ENCODE measurements around the gene MPEG1. TPM values are rescaled to one million over a fixed set of nuclear protein-coding genes. Genes with fewer than 3 reads are reported as not detected.
A peak's percentile ranks its signal among the peaks of the same experiment; 100 is the strongest.

MPEG1 gene
- total RNA-seq, 1 donor from 2014 or later: 11.0 TPM

DNA sequence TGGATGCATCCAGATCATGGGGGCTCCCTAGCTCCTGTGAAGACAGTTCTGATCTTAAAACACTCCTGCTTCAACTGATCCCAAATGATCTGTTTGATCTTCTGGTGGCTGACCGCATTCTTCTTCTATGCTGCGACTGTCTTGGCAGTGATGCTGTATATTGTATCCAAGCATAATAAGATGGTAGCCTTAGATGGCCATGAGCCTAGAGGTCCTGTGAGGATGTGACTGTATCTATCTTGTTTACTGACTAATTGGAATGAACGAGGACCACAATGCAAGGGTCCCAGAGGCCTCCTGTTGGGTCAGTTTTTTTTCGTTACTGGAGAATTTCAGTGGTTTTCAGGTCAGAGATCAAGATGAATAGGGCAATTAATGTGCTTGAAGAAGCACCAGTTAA, 7.1 kb upstream of the MPEG1 start:
- Histone ChIP-seq H3K9ac (ENCODE audit: low read depth in 1 of 3, low read length in 3 of 3) (no peak overlapping the region), H3K27ac (ENCODE audit: low read depth, low read length) (no peak overlapping the region), H3K4me1 (ENCODE audit: control insufficient read depth in 3 of 3, insufficient read depth in 3 of 3, low read length in 3 of 3) (peaks cover 0 to 7% (median 0%) of the 10 kb centered on the region in 3 donors), H3K36me3 (ENCODE audit: control insufficient read depth in 3 of 3, insufficient read depth in 3 of 3, low read length in 3 of 3) (no peaks in the 10 kb centered on the region), H3K9me3 (ENCODE audit: control insufficient read depth in 3 of 3, low read length in 3 of 3) (no peaks in the 10 kb centered on the region), H3K27me3 (ENCODE audit: control insufficient read depth in 3 of 3, insufficient read depth in 3 of 3, low read length in 3 of 3) (no peaks in the 10 kb centered on the region), H3K4me3 (ENCODE audit: low read length in 3 of 3) (no peak overlapping the region)

DNA sequence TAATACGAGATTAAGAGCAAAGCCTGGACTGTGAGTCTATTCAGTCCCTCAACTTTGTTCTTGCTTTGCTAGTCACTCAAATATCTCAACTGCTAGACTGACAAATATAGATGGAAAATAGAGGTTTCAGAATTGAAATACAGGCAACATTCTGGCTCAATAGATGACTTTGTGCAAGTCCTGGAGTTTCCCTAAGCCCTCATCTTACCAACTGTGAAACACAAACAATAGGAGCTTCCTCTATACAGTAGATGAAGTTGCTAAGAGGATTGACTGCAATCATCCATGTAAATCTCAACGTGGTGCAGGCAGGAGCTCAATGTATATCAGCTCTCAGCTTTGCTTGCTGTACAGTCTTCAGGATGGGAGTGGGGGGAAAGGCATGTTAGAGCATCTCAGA, 6.2 kb upstream of the MPEG1 start:
- Histone ChIP-seq H3K27ac (ENCODE audit: low read depth, low read length) (no peak overlapping the region), H3K9ac (ENCODE audit: low read depth in 1 of 3, low read length in 3 of 3) (no peak overlapping the region), H3K9me3 (ENCODE audit: control insufficient read depth in 3 of 3, low read length in 3 of 3) (no peaks in the 10 kb centered on the region), H3K36me3 (ENCODE audit: control insufficient read depth in 3 of 3, insufficient read depth in 3 of 3, low read length in 3 of 3) (no peaks in the 10 kb centered on the region), H3K4me1 (ENCODE audit: control insufficient read depth in 3 of 3, insufficient read depth in 3 of 3, low read length in 3 of 3) (peaks cover 0 to 7% (median 0%) of the 10 kb centered on the region in 3 donors), H3K4me3 (ENCODE audit: low read length in 3 of 3) (no peak overlapping the region), H3K27me3 (ENCODE audit: control insufficient read depth in 3 of 3, insufficient read depth in 3 of 3, low read length in 3 of 3) (no peaks in the 10 kb centered on the region)

DNA sequence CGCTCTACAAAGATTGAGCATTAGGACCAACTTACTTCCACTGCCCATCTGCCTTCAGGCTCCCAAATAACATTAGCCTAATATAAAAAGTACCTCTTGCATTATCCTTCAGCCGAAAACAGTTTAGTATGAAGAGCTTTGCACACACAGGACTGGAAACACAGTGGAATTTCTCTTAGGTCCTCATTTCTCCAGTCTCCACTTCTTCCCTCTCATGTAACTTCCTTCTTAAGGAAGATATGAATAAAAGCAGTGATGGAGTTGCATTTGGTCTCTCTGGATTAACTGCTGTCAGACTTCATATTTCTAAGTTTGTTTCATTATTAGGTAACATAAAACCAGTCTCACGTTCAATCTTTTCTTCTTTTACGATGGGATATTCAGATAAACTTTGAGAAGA, 5.6 kb upstream of the MPEG1 start:
- Histone ChIP-seq H3K27ac (ENCODE audit: low read depth, low read length) (peak overlapping the region; percentile 4), H3K4me3 (ENCODE audit: low read length in 3 of 3) (no peak overlapping the region), H3K27me3 (ENCODE audit: control insufficient read depth in 3 of 3, insufficient read depth in 3 of 3, low read length in 3 of 3) (no peaks in the 10 kb centered on the region), H3K36me3 (ENCODE audit: control insufficient read depth in 3 of 3, insufficient read depth in 3 of 3, low read length in 3 of 3) (no peaks in the 10 kb centered on the region), H3K9me3 (ENCODE audit: control insufficient read depth in 3 of 3, low read length in 3 of 3) (no peaks in the 10 kb centered on the region), H3K9ac (ENCODE audit: low read depth in 1 of 3, low read length in 3 of 3) (no peak overlapping the region), H3K4me1 (ENCODE audit: control insufficient read depth in 3 of 3, insufficient read depth in 3 of 3, low read length in 3 of 3) (peaks cover 0 to 7% (median 0%) of the 10 kb centered on the region in 3 donors)

DNA sequence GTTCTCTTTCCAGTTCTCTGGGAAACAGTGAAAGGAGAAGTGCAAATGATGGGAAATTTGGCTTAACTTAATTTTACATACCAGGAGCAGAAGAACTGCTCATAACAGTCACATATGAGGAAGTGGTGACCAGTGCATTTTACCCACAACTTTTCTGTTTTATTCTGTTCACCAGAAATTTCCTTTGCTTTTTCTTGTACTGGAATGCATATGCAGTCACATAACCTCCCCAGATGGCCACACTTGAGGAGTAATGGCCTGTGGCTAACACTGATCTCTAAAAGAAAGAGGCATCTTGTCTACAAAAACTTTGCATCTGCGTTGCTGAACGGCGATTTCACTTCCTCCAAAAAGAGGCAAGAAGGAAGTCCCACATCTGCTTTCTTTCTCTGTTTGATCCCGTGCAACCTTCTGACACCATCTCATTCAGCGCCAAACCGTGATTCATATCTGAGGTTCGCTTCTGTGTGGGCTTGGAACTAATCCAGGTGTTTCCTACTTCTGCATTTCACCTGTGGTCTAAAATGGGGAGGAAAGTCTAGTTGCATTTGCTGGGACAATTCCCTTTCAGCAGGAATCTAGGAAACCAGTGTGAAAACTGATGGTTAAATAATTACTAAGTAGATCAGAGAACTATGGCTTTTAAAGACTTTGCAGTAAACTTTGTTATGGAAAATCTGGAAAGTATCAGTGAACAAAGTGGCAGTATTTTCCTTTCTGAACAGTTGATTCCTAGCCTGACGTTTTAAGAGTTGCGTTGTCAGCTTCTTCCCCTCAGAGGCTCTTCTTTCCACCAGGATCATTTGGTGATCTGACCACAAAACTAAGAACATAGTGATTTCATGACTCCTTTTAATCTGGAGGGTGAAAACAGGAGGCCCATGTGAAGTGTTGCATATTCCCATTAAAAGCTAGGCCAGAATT, 4.2 kb upstream of the MPEG1 start:
- Histone ChIP-seq H3K36me3 (ENCODE audit: control insufficient read depth in 3 of 3, insufficient read depth in 3 of 3, low read length in 3 of 3) (no peaks in the 10 kb centered on the region), H3K27me3 (ENCODE audit: control insufficient read depth in 3 of 3, insufficient read depth in 3 of 3, low read length in 3 of 3) (no peaks in the 10 kb centered on the region), H3K27ac (ENCODE audit: low read depth, low read length) (peak overlapping the region; percentile 25), H3K9ac (ENCODE audit: low read depth in 1 of 3, low read length in 3 of 3) (no peak overlapping the region), H3K4me3 (ENCODE audit: low read length in 3 of 3) (no peak overlapping the region), H3K4me1 (ENCODE audit: control insufficient read depth in 3 of 3, insufficient read depth in 3 of 3, low read length in 3 of 3) (peaks cover 0 to 7% (median 0%) of the 10 kb centered on the region in 3 donors), H3K9me3 (ENCODE audit: control insufficient read depth in 3 of 3, low read length in 3 of 3) (no peaks in the 10 kb centered on the region)

DNA sequence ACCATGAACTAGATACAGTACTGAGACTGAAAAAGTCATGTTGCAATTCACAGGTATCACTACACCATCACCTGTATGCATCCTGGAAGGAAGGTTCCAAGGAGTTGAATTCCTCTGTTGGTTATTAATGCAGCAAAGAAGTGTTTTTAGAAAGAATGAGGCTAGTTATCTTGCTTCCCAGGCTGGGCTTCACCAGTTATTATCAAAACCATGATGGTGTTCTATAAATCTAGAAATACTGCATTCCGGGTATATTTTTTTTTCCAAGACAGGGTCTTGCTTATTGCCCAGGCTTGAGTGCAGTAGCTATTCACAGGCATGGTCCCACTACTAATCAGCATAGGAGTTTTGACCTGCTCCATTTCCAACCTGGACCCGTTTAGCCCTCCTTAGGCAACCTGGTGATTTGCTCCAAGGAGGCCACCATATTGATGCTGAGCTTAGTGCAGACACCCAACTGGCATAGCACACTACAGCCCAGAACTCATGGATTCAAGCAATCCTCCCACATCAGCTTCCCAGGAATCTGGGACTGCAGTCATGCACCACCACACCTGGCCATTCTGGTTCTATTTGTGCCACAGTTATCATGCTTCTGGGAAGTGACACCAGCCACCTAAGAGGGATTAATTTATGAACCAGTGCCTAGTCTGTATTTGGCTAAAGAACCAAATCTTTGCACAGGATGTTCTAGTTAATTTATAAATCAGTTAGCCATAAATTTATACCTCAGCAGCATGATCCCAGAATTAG, 1.6 kb upstream of the MPEG1 start:
- no peak overlapping the region for H3K27ac ChIP-seq (ENCODE audit: low read depth, low read length)
- peaks cover 0 to 3% (median 0%) of the 10 kb centered on the region in 3 donors for H3K27me3 ChIP-seq (ENCODE audit: control insufficient read depth in 3 of 3, insufficient read depth in 3 of 3, low read length in 3 of 3)
- H3K4me1 ChIP-seq (ENCODE audit: control insufficient read depth in 3 of 3, insufficient read depth in 3 of 3, low read length in 3 of 3): peaks cover 0 to 7% (median 0%) of the 10 kb centered on the region in 3 donors
- H3K9me3 ChIP-seq (ENCODE audit: control insufficient read depth in 3 of 3, low read length in 3 of 3): no peaks in the 10 kb centered on the region
- no peak overlapping the region for H3K4me3 ChIP-seq (ENCODE audit: low read length in 3 of 3)
- no peaks in the 10 kb centered on the region for H3K36me3 ChIP-seq (ENCODE audit: control insufficient read depth in 3 of 3, insufficient read depth in 3 of 3, low read length in 3 of 3)
- no peak overlapping the region for H3K9ac ChIP-seq (ENCODE audit: low read depth in 1 of 3, low read length in 3 of 3)

DNA sequence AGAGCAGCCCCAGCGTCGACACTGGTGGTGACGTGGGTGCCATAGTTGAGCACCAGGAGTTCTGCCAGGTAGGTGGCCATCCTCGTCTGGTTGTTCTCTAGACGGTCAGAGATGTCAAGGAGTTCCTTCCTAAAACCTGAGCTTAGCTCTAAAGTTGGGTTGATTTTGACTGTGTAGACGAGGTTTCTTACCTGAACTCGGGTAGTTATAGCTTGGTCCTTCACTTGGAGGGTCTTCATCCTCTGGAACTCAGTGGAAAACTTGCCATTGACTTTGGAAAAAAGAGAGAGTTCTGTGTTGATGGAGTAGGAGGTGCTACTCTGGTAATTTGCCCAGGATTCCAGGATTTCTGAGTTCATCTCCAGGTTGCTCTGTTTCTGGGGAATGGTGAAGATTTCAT, 505 bp downstream of the MPEG1 start:
- no peaks in the 10 kb centered on the region for H3K9me3 ChIP-seq (ENCODE audit: control insufficient read depth in 3 of 3, low read length in 3 of 3)
- H3K27me3 ChIP-seq (ENCODE audit: control insufficient read depth in 3 of 3, insufficient read depth in 3 of 3, low read length in 3 of 3): peaks cover 0 to 3% (median 1%) of the 10 kb centered on the region in 3 donors
- no peaks in the 10 kb centered on the region for H3K36me3 ChIP-seq (ENCODE audit: control insufficient read depth in 3 of 3, insufficient read depth in 3 of 3, low read length in 3 of 3)
- peak overlapping the region; percentile 27 for H3K27ac ChIP-seq (ENCODE audit: low read depth, low read length)
- H3K4me1 ChIP-seq (ENCODE audit: control insufficient read depth in 3 of 3, insufficient read depth in 3 of 3, low read length in 3 of 3): peaks cover 0 to 6% (median 0%) of the 10 kb centered on the region in 3 donors
- peak overlapping the region in 2 of 3 donors; percentile 0 to 58 for H3K4me3 ChIP-seq (ENCODE audit: low read length in 3 of 3)
- no peak overlapping the region for H3K9ac ChIP-seq (ENCODE audit: low read depth in 1 of 3, low read length in 3 of 3)

DNA sequence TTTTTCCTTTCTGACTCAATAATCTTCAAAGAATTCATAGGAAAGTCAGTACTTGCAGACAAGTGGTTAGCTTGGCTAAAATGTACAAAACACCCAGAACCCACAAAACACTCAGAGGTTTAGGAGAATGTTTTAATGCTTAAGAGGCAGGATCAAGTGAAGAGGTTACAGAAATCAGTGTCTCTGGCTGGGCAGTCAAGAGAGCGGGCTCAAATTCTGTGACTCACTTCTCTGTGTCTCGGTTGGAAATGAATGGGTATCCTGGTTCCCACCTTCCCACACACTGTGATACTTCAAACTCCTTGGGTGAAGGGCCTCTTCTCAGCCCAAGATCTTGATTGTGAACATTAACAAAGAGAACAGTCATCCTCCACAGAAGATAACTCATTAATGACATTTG, 3.8 kb downstream of the MPEG1 start:
- Histone ChIP-seq H3K9me3 (ENCODE audit: control insufficient read depth in 3 of 3, low read length in 3 of 3) (no peaks in the 10 kb centered on the region), H3K4me3 (ENCODE audit: low read length in 3 of 3) (peak overlapping the region in 1 of 3 donors; percentile 31), H3K27ac (ENCODE audit: low read depth, low read length) (no peak overlapping the region), H3K9ac (ENCODE audit: low read depth in 1 of 3, low read length in 3 of 3) (no peak overlapping the region), H3K27me3 (ENCODE audit: control insufficient read depth in 3 of 3, insufficient read depth in 3 of 3, low read length in 3 of 3) (peaks cover 3 to 7% (median 6%) of the 10 kb centered on the region in 3 donors), H3K36me3 (ENCODE audit: control insufficient read depth in 3 of 3, insufficient read depth in 3 of 3, low read length in 3 of 3) (peaks cover 0 to 12% (median 0%) of the 10 kb centered on the region in 3 donors), H3K4me1 (ENCODE audit: control insufficient read depth in 3 of 3, insufficient read depth in 3 of 3, low read length in 3 of 3) (peaks cover 0 to 5% (median 0%) of the 10 kb centered on the region in 3 donors)

DNA sequence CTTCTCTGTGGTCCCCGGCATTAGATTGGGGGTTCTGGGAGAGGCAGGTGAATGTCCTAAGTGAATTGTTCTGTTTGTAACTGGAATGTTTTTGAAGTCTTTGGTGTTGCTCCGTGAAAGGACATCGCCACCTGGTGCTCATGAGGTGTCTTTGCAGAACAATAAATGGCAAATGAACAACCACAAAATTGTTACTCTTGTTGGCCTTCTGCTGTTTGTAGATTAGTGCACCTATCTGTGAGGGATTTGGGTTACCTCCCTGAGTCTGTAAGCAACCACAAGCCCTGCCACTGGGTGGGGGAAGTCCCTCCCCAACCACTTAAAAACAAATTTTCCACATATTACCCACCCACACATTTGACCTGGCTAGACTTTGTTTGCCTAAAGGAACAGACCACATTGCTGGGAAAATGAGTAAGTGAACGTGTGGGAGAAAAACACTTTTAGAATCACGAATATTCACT, 4.7 kb downstream of the MPEG1 start:
- Histone ChIP-seq H3K27me3 (ENCODE audit: control insufficient read depth in 3 of 3, insufficient read depth in 3 of 3, low read length in 3 of 3) (peaks cover 3 to 7% (median 6%) of the 10 kb centered on the region in 3 donors), H3K9me3 (ENCODE audit: control insufficient read depth in 3 of 3, low read length in 3 of 3) (no peaks in the 10 kb centered on the region), H3K9ac (ENCODE audit: low read depth in 1 of 3, low read length in 3 of 3) (no peak overlapping the region), H3K27ac (ENCODE audit: low read depth, low read length) (no peak overlapping the region), H3K4me1 (ENCODE audit: control insufficient read depth in 3 of 3, insufficient read depth in 3 of 3, low read length in 3 of 3) (peaks cover 0 to 5% (median 0%) of the 10 kb centered on the region in 3 donors), H3K4me3 (ENCODE audit: low read length in 3 of 3) (peak overlapping the region in 1 of 3 donors; percentile 46), H3K36me3 (ENCODE audit: control insufficient read depth in 3 of 3, insufficient read depth in 3 of 3, low read length in 3 of 3) (peaks cover 0 to 12% (median 0%) of the 10 kb centered on the region in 3 donors)

DNA sequence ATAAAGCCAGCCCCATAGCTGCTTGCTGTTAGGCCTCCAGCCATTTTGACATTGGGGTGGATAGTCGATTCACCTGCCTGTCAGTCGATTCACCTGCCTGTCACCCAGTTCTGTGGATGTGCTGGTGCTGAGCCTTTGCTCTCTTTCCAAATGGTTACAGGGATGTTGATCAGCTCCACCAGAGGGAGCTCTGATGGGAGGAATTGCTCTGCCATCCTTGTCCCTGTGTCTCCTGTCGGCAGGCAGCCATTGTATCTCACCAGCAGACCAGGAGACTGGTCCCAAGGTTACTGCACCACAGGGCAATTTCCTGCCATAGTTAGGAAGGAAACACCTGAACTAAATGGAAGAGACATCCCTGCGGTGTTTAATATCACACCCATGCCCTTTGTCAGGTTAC, 6.1 kb downstream of the MPEG1 start:
- Histone ChIP-seq H3K27ac (ENCODE audit: low read depth, low read length) (no peak overlapping the region), H3K9me3 (ENCODE audit: control insufficient read depth in 3 of 3, low read length in 3 of 3) (no peaks in the 10 kb centered on the region), H3K36me3 (ENCODE audit: control insufficient read depth in 3 of 3, insufficient read depth in 3 of 3, low read length in 3 of 3) (peaks cover 0 to 12% (median 0%) of the 10 kb centered on the region in 3 donors), H3K9ac (ENCODE audit: low read depth in 1 of 3, low read length in 3 of 3) (no peak overlapping the region), H3K27me3 (ENCODE audit: control insufficient read depth in 3 of 3, insufficient read depth in 3 of 3, low read length in 3 of 3) (peaks cover 3 to 7% (median 6%) of the 10 kb centered on the region in 3 donors), H3K4me3 (ENCODE audit: low read length in 3 of 3) (no peak overlapping the region), H3K4me1 (ENCODE audit: control insufficient read depth in 3 of 3, insufficient read depth in 3 of 3, low read length in 3 of 3) (peaks cover 0 to 5% (median 0%) of the 10 kb centered on the region in 3 donors)

Data from skeletal muscle tissue (tissue), 4 donors.